G401.6 (cell line): ENCODE results near the gene BGN.

Experiments used
- FAIRE-seq: peaks from 2 replicates; lab custom pipeline; 2012; peaks lifted over from hg19 to GRCh38; lab: Jason Lieb, UNC

Gene BGN

DNA sequence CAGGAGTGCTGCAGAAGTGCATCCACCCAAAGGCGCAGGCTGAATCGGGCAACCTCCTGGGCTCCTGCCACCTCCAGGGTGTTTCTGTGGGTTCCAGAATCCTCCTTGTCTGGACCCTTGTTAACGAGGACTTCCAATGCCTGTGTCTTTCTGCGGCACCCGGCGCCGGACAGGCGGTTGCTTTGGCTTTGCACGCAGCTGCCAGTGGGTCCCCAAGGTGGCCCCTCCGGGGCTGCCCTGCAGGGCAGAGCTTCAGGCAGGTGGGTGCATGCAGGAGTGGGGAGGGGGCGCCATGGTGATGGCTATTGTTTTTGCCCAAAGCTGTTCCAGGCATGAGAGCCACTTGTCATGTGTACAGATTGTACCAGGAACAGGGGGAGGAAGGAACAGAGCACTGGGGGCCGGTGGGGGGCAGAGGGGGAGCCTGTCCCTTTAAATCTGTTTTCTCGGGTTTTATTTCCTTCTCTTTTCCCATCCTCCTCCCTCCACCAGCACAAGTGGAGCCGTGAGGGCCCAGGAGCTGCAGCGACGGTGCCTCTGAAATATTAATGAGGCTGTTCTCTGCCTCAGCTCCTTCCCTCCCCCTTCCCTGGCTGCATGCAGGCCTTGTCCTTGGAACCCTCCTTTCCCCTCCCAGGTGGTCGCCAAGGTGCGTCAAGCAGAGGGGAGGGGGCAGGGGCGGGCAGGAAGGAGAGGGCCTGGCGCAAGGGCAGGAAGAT, 35.8 kb downstream of the BGN start:
- FAIRE-seq, result no peak

DNA sequence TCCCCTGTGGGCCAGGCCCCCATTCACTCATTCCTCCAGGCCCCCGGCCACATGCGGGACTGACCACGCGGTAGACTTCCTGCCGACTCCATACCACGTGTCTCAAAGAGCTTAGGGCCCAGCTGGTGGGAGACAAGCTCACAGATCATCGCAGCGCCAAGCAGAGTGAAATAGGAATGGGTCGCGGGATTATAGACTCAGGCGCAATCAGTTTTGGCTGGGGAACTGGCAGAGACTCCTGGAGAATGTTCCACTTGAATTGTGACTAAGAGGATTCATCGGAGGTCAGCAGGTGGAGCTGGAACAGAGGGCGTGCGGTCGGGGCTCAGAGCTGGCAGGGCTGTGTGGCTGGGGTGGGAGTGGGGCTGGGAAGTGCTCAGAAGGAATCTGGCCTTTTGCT, 38.3 kb downstream of the BGN start:
- FAIRE-seq, result no peak

DNA sequence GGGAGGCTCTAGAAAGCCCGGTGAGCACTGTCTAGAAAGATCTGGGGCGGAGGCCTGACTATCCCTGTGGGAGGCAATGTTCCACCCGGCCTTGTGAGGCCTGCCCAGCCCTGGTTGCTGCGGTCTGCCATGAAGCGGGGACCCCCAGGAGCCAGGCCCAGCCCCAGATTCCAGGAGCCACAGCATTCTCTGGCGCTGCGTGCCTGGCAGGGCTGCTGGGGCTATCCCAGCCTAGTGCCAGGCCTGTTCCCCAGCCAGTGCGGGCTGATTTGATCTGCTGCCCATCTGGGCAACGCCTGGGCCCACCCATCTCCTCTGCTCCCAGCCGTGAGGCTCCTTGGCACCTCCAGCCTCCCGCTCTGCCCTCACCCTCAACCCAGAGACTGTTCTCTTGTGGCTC, 42.3 kb downstream of the BGN start:
- no peak for FAIRE-seq

DNA sequence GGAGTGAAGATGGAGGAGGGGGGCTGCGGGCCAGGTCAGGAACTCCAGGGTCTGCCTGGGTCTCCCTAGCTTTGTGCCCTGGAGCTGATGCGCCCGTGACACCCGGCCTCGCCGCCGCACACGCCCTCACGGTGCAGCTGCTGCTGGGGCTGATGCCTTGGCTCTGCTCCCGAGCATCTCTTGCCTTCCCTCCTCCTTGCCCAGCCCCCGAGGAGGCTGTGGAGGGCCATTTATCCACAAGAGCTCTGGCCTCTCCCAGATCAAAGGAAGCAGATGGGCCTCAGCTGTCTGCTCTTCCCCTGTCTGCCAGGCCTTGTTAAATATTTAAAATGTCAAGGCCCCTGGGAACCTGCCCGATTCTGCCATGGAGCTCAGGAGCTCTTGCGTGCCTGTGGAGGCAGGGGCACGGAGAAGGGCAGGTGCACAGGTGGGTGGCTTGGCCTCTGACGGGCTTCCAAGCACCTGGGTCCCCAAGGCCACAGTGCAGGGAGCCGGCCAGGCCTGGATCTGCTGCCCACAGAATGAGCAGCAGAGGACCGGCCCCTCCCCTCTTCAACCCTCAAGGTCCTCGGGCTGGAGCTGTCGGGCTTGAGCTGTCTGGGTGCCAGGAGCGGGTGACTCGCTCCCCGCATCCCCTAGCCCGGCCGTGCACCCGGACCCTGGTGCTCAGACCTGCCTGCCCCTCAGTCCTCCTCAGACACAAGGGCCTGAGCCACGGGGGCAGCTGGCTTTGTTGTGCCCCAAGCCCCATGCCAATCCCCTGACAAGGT, 42.9 kb downstream of the BGN start:
- no peak for FAIRE-seq

DNA sequence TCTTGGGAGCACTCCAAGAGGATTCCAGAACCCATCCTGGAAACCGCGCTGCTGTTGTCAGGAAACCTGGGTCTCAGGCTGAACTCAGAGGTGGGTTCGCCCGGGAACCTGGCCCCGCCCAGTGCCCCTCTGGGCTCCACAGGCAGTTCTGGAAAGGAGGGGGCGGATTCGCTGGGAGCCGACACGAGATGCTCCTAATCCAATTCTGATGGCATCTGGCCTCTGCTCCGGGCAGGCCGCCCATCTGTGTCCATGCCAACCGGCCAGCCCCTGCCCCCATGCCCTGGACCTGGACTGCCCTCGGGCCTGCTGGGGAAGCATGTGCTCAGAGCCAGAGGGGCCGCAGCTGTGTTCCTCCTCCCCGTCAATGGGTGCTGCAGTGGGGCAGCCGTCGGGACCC, 43.6 kb downstream of the BGN start:
- FAIRE-seq, result no peak

DNA sequence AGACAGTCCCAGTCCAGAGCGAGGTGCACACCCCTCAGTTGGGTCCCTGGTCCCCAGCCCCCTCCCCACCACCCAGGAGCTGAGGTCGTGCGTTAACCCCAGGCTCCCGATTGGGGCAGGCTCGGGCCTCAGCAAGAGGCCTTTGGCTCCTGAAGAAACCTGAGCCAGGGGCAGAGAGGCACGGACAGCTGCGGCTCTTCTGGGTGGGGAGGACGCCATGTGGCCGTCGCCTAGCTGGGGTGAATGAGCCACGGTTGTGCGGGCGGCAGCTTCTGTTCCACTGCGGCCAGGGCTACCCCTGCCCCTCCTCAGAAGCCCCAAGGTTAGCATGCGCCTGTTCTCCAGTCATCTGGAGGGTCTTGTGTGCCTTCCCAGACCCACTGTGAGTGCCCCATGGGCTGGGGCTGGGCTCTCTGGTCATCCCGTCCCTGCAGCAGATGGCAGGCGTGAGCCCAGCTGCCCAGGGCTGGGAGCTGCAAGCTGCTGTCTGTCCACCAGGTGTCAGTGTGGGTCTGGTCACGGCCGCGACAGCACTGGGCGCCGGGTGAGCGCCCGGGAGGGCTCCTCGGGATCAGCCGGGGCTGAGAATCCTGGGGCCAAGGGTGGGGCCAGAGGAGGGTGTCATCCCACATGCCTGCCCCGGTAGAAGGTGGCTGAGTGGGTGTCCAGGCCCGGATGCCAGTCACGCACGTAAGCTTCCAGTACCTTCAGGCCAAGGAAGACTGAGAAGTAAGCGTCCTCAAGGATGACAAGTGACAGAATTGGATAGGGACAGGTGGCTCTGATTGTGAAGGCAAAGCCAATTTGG, 44.6 kb downstream of the BGN start:
- FAIRE-seq, result peak; percentile 48

DNA sequence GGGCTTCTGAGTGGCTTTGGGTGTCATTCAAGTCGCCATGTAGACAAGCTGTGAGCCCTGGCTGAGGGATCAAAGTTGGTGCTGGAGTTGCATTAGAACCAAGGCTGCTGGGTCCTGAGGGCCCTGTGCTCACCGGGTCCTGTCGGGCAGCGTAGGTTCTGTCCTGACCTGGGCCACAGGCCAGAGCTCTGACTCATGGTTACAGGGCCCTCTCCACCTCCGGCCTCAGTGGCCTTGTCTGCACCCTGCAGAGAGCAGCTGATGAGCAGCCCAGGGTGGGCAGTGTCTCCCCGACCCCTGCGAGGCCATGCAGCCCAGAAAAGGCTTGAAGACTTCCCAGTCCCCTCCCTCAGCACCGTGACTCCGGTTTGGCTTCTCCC, 45.2 kb downstream of the BGN start:
- FAIRE-seq, result no peak

DNA sequence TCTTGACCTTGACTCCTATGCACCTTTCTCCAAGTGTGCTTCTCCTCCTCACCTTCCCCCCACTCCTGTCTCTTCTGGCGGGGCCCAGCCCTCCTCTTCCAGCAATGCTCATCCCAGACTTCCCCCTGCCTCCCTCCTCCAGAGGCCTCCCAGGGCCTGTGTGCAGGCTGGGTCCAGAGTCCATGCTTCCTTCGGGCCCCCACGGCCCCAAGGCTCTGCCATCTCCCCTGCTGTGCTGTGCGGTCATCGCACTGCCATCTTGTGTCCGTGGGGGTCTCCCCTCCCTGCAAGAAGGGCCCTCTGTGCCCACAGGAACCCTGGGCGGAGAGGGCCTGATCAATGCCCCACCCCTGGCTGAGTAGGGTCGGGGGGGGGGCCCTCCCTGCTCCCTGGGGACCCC, 49.9 kb downstream of the BGN start:
- FAIRE-seq, result no peak

DNA sequence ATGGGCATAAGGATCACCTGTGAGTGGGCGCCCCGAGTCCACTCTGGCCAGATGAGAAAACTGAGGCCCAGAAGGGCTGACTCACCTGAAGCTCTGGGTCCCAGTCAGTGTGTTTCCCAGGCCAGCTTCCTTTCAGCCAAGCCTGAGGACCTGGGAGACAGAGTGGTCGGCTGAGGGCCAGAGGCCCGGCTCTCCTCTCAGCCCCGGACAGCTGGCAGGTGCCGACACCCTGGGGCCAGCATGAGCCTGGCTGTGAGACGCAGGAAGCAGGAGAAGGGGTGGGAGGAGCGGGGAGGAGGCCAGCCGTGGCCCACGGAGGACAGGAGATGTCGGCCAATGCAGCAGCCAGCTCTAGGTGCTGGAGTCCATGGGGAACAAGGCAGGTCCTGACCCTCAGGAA, 51.6 kb downstream of the BGN start:
- no peak for FAIRE-seq

DNA sequence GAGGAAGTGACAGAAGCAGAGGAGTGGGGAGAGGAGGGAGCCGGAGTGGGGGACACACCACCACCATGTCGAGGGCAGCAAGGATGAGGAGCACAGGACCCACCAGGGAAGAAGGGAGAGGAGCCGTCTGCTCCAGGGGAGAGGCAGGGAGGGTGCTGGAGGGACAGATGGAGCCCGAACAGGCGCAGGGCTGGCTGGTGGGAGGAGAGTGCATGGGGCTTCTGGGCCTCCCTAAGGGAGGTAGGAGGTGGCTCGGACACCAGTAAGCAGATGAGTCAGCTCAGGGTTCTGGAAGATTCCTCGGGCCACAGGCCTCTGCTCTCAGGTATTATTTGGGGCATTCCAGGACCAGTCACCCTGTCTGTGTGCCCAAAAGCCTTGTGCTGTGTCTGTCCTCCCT, 52.4 kb downstream of the BGN start:
- FAIRE-seq, result no peak

DNA sequence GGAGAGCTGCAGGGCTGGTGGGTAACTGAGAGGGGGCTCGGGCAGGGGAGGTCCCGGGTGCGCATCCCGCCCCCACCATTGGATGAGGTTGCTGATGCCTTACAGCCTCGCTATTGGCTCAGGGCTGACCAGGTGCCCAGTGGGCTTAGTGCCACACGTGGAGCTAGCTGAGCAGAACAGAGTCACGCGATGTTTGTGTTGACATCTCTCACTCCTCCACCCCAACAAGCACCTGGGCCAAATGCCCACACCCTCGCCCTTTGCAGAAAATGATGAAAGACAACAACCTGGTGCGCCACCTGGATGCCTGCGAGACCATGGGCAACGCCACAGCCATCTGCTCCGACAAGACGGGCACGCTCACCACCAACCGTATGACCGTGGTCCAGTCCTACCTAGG, 54.5 kb downstream of the BGN start:
- FAIRE-seq, result no peak

DNA sequence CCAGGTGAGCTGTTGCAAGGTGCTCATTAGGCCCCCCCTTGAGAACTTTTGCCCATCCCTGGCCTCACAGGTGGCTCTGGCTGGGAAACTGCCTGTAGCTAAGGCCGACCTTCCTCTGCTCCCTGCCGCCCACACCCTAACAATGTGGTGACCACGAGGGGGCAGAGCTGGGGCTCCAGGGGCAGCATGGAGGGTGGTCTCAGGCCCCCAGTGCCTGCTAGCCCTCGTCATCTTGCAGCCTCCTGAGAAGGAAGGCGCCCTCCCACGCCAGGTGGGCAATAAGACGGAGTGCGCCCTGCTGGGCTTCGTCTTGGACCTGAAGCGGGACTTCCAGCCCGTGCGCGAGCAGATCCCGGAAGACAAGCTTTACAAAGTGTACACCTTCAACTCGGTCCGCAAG, 55.0 kb downstream of the BGN start:
- no peak for FAIRE-seq

DNA sequence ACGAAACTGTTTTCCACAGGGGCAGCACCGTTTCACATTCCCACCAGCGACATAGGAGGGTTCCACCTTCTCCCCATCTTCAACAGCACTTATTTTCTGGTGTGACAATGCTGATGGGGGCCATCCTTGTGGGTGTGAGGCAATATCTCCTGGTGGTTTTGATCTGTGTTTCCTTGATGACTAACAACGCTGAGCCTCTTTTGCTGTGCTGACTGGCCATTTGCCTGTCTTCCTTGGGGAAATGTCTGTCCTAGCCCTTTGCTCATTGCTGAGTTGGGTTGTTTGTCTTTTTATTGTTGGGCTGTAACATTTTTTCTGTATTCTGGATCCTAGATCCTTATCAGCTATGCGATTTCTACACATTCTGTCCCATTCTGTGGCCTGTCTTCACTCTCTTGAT, 56.4 kb downstream of the BGN start:
- FAIRE-seq, result no peak

DNA sequence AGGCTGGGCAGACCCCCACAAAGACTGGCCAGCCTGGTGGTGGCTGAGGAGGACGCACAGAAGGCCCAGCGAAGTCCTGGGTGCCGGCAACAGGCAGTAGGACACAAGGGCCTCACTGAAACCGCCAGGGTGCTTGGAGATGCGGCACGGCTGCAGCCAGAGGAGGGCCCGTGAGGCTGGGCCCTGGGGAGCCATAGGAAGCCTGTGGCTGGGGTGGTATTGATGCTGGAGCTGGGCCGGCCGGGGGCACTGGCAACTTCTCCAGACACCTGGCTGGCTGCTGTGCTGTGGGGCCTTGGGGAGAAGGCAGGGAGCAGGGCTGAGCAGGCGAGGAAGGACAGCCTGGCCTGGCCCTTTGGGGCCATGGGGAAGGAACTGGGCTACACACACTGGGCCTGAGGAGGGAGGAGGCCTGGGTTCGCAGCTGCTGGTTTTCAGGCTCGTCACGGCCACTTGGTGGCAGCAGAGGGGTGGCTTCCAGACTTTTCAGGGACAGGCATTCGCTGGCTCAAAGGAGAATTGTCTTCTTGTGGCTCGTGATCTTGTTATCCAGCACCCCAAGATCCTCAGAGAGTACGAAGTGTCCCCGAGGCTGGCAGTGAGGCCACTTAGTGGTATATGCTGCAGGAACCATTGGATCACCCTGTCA, 59.9 kb downstream of the BGN start:
- FAIRE-seq, result peak; percentile 66

DNA sequence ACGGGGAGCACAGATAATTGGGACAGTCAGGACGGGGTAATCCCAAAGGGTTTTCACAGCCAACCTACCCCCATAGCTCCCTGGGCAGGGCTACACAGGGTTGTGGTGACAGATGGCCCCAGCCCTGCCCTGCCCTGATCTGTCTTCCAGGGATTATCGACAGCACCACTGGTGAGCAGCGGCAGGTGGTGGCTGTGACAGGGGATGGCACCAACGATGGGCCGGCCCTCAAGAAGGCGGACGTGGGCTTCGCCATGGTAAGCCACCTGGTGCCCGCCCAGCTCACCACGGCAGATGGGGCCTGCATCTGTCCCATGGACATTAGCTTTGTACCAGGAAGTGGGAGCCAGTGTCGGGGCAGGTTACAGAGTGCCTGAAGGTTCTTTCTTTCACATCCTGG, 62.0 kb downstream of the BGN start:
- FAIRE-seq, result no peak

DNA sequence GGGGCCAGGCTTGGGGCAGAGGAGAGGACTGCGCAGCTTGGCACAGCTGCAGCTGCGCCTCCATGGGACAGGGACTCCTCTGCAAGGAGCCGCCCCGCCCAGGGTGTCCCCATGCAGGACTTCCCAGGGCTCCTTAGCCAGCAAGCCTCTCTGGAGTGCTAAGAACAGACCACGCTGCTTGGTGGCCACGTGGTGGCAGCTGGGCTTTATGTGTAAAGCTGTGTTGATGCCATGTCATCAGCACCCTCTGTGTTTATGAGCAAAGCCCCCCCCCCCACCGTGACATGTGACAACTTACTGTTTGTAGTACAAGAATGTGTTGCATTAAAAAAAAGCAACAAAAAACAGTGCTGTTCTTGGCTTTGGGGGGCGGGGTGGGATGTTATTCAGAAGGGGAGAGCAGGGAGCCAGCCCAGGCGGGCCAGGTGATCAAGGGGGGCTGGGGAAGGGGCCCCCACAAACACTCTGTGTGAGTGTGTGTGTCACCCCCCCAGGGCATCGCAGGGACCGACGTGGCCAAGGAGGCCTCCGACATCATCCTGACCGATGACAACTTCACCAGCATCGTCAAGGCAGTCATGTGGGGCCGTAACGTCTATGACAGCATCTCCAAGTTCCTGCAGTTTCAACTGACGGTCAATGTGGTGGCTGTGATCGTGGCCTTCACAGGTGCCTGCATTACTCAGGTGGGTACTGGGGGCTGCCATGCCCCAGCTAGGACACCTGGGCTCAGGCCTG, 63.0 kb downstream of the BGN start:
- no peak for FAIRE-seq
